HCT116 (cell line): Measurements from ENCODE around the gene SEL1L3. TPM values are rescaled to one million over a fixed set of nuclear protein-coding genes. Genes with fewer than 3 reads are reported as not detected.

Experiments used
- ATAC-seq: fragments of 200-7000 bp; cut with Tn5 transposase; 2 replicates; pipeline ENCODE4 v1.9.1; 2020; ENCODE audit warnings: mild to moderate bottlenecking, moderate library complexity
- BruUV-seq: library from RNA; stranded (reverse); fragments of 400-500 nt; replicated peaks from 2 replicates; lab custom pipeline; 2021; lab: Mats Ljungman, UMichigan
- CTCF ChIA-PET: fragments of 300-600 bp; sonication (Branson Sonifier 250); formaldehyde crosslinking; loops from one replicate; lab custom pipeline; 2021; ENCODE audit warnings: antibody characterized with exemption; lab: Charles Lee
- POLR2A ChIA-PET: fragments of 300-600, 350-600 bp; sonication (Branson Sonifier 250); formaldehyde crosslinking; loops from one replicate; lab custom pipeline; 2021; ENCODE audit warnings: antibody characterized with exemption; lab: Charles Lee
- RAD21 ChIA-PET, 2 experiments: fragments of 300-600 bp; sonication (Branson Sonifier 250); formaldehyde crosslinking; loops; one replicate each; lab custom pipeline; 2023; ENCODE audit warnings: low total read pairs in 2 of 2; ENCODE audit not compliant: uncharacterized antibody in 2 of 2, unreplicated experiment in 2 of 2, low non-redundant PET in 1 of 2; lab: Charles Lee
- DNase-seq: peaks from one replicate; pipeline ENCODE4 v3.0.0-alpha.2; 2010; ENCODE audit warnings: low read depth, low spot score
- H2AFZ ChIP-seq: fragments of 200-600 bp; shearing (Covaris generic), sonication (generic); 2 replicates; pipeline ENCODE4 v1.6.1; 2017; ENCODE audit warnings: low read depth, mixed run types, mixed read lengths, antibody characterized with exemption, low read length; ENCODE audit not compliant: poor library complexity, severe bottlenecking
- H3K27ac ChIP-seq: 2 replicates; pipeline ENCODE4 v1.5.1; 2012; ENCODE audit warnings: low read depth, low read length
- H3K27me3 ChIP-seq: fragments of 200-600 bp; sonication (generic); 2 replicates; pipeline ENCODE4 v1.6.1; 2016; ENCODE audit warnings: mixed run types, low read length, mixed read lengths; ENCODE audit not compliant: insufficient read depth
- H3K36me3 ChIP-seq, 2 experiments: fragments of 200-500 bp in 1 of 2; fragments of 200-600 bp in 1 of 2; sonication (Bioruptor generic) in 1 of 2; sonication (generic) in 1 of 2; 2 replicates each; pipeline versions ENCODE4 v1.5.1 to v1.6.1; 2014 to 2016; ENCODE audit warnings: low read length in 2 of 2, inconsistent platforms in 1 of 2, mixed read lengths in 1 of 2, mixed run types in 1 of 2; ENCODE audit not compliant: insufficient read depth in 2 of 2, control insufficient read depth in 1 of 2
- H3K4me1 ChIP-seq, 2 experiments: fragments of 200-600 bp in 1 of 2; sonication (generic) in 1 of 2; 2 replicates each; pipeline versions ENCODE4 v1.5.1 to v1.6.1; 2012 to 2017; ENCODE audit warnings: low read length in 2 of 2, inconsistent platforms in 1 of 2, mild to moderate bottlenecking in 1 of 2, mixed read lengths in 1 of 2, mixed run types in 1 of 2, moderate library complexity in 1 of 2; ENCODE audit not compliant: insufficient read depth in 2 of 2, control insufficient read depth in 1 of 2
- H3K4me2 ChIP-seq: fragments of 200-600 bp; sonication (generic); 2 replicates; pipeline ENCODE4 v1.6.1; 2017; ENCODE audit warnings: mixed run types, low read length, mixed read lengths
- H3K4me3 ChIP-seq, 2 experiments: fragments of 200-600 bp in 1 of 2; sonication (generic) in 1 of 2; replicated peaks in 1 of 2; 2 replicates each; pipeline ENCODE4 v1.5.1; 2011 to 2016; ENCODE audit warnings: low read length in 2 of 2, control low read depth in 1 of 2, low read depth in 1 of 2, mild to moderate bottlenecking in 1 of 2, mixed read lengths in 1 of 2, mixed run types in 1 of 2
- H3K79me2 ChIP-seq: fragments of 200-600 bp; sonication (generic); 2 replicates; pipeline ENCODE4 v1.6.1; 2017; ENCODE audit warnings: mild to moderate bottlenecking, mixed run types, low read length, moderate library complexity, mixed read lengths; ENCODE audit not compliant: insufficient read depth
- H3K9ac ChIP-seq: fragments of 200-600 bp; sonication (generic); 2 replicates; pipeline ENCODE4 v1.6.1; 2016; ENCODE audit warnings: low read length, mixed read lengths
- H3K9me2 ChIP-seq: fragments of 200-600 bp; sonication (generic), shearing (Covaris generic); 2 replicates; pipeline ENCODE4 v1.6.1; 2017; ENCODE audit warnings: mixed run types, mild to moderate bottlenecking, moderate library complexity; ENCODE audit not compliant: insufficient read depth
- H3K9me3 ChIP-seq, 2 experiments: fragments of 200-500 bp in 1 of 2; fragments of 200-600 bp in 1 of 2; sonication (Bioruptor generic) in 1 of 2; sonication (generic) in 1 of 2; 2 replicates each; pipeline ENCODE4 v1.6.1; 2014 to 2017; ENCODE audit warnings: low read length in 2 of 2, mixed read lengths in 2 of 2, inconsistent platforms in 1 of 2, low read depth in 1 of 2, mild to moderate bottlenecking in 1 of 2, mixed run types in 1 of 2, moderate library complexity in 1 of 2; ENCODE audit not compliant: control insufficient read depth in 1 of 2, insufficient read depth in 1 of 2
- H4K20me1 ChIP-seq: fragments of 200-600 bp; sonication (generic), shearing (Covaris generic); 2 replicates; pipeline ENCODE4 v1.6.1; 2017; ENCODE audit warnings: mixed run types, mild to moderate bottlenecking, moderate library complexity; ENCODE audit not compliant: insufficient read depth
- CBX3 ChIP-seq: IDR thresholded peaks from 2 replicates; pipeline ENCODE4 v1.6.1; 2012; ENCODE audit warnings: low read depth
- CEBPB ChIP-seq: IDR thresholded peaks from 2 replicates; pipeline ENCODE4 v1.6.1; 2012; ENCODE audit warnings: low read depth
- CTCF ChIP-seq, 3 experiments: fragments of 200-600 bp in 1 of 3; sonication (generic) in 1 of 3; IDR thresholded peaks in 2 of 3; conservative IDR thresholded peaks in 1 of 3; 2 replicates each; pipeline ENCODE4 v1.5.1; 2012 to 2017; ENCODE audit warnings: low read depth in 2 of 3, low read length in 2 of 3, antibody characterized with exemption in 1 of 3, borderline replicate concordance in 1 of 3, control low read depth in 1 of 3, mild to moderate bottlenecking in 1 of 3, mixed read lengths in 1 of 3, mixed run types in 1 of 3, moderate library complexity in 1 of 3; ENCODE audit not compliant: insufficient read depth in 1 of 3
- EGR1 ChIP-seq: IDR thresholded peaks from 2 replicates; pipeline ENCODE4 v1.6.1; 2012; ENCODE audit warnings: low read depth
- ELF1 ChIP-seq: IDR thresholded peaks from 2 replicates; pipeline ENCODE4 v1.6.1; 2012; ENCODE audit warnings: low read depth, borderline replicate concordance
- EZH2 ChIP-seq: fragments of 200-600 bp; sonication (generic); IDR thresholded peaks from 2 replicates; pipeline ENCODE4 v1.6.1; 2017; ENCODE audit warnings: antibody characterized with exemption, mixed run types
- EZH2phosphoT487 ChIP-seq: fragments of 200-600 bp; IDR thresholded peaks from 2 replicates; pipeline ENCODE4 v1.6.1; 2018; ENCODE audit warnings: antibody characterized with exemption, borderline replicate concordance
- FOSL1 ChIP-seq: IDR thresholded peaks from 2 replicates; pipeline ENCODE4 v1.6.1; 2012; ENCODE audit warnings: low read depth
- JUND ChIP-seq: IDR thresholded peaks from 2 replicates; pipeline ENCODE4 v1.6.1; 2012
- POLR2AphosphoS5 ChIP-seq: IDR thresholded peaks from 2 replicates; pipeline ENCODE4 v1.6.1; 2011; ENCODE audit warnings: mild to moderate bottlenecking, low read depth, low read length, moderate library complexity
- RAD21 ChIP-seq: IDR thresholded peaks from 2 replicates; pipeline ENCODE4 v1.6.1; 2012; ENCODE audit warnings: low read depth, mild to moderate bottlenecking
- SIN3A ChIP-seq: IDR thresholded peaks from 2 replicates; pipeline ENCODE4 v1.6.1; 2012; ENCODE audit warnings: low read depth
- TCF7L2 ChIP-seq: IDR thresholded peaks from 2 replicates; pipeline ENCODE4 v1.7.0; 2011; ENCODE audit warnings: borderline replicate concordance, inconsistent platforms; ENCODE audit not compliant: insufficient read depth, insufficient read length; ENCODE audit errors: extremely low read depth
- ZBTB33 ChIP-seq: IDR thresholded peaks from 2 replicates; pipeline ENCODE4 v1.6.1; 2011; ENCODE audit warnings: mild to moderate bottlenecking, low read length, moderate library complexity; ENCODE audit not compliant: insufficient replicate concordance; ENCODE audit errors: extremely low read depth
- ZFX ChIP-seq: fragments of 450-650 bp; IDR thresholded peaks from 2 replicates; pipeline ENCODE4 v1.6.1; 2017
- ZNF274 ChIP-seq: fragments of 200-500 bp; sonication (Bioruptor generic); IDR thresholded peaks from 2 replicates; pipeline ENCODE4 v1.6.1; 2014; ENCODE audit warnings: mild to moderate bottlenecking, low read depth, low read length, inconsistent platforms
- intact Hi-C: fragments of 100-400 bp; cut with micrococcal nuclease; formaldehyde crosslinking; loops from 2 replicates; pipeline ENCODE4 v1.10.0; 2022
- total RNA-seq: library from RNA; stranded (reverse); gene quantifications from one replicate; pipeline ENCODE4 v1.2.1, GENCODE V29; 2021; ENCODE audit not compliant: unreplicated experiment
- TF ChIP-seq, protein P1 (sequence below): IDR thresholded peaks from 2 replicates; pipeline ENCODE4 v1.6.1; 2012

The SEL1L3 gene
- total RNA-seq, 1 experiment from 2014 or later: 45.0 TPM

DNA sequence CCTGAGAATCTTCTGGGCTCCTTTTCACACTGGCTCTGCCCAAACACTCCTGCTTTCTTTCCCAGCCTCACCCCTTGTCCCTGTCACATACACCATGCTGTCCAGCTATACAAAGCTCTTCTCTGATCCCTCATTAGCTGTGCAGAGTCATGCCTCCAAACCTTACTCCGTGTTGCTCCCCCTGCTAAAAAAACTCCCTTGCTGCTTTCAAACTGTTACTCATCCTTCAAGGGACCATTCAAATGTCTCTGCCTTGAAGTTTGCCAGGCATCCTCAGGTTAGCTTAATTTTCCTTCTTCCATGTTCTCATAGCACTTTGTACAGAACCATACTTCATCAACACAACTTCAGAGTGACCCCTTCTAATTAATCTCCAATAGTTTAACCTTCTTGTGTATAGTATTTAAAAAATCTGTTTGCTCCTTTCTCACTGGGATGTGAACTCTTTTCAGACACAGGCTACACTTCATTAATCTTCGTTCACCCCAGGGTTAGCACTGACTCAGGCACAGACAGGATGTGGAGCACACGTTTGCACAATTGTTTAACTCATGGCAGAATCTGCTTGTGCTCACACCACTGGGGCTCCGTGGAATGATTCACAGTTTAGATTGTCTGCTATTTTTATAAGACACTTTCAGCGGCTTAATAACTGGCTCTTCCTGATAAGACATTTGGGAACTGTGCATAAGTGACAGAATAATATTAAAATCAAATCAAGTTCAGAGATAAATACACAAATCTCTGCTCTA, 21.4 kb upstream of the SEL1L3 start:
- Histone ChIP-seq H3K9me3 (no peaks in the 10 kb centered on the region), H3K27ac (no peak overlapping the region), H3K9me2 (no peaks in the 10 kb centered on the region), H3K4me3 (no peak overlapping the region), H3K9ac (no peak overlapping the region), H3K4me2 (no peak overlapping the region), H3K27me3 (no peaks in the 10 kb centered on the region), H3K36me3 (no peaks in the 10 kb centered on the region), H2AFZ (no peak overlapping the region), H3K79me2 (no peaks in the 10 kb centered on the region), H4K20me1 (no peaks in the 10 kb centered on the region), H3K4me1 (no peaks in the 10 kb centered on the region)
- BruUV-seq: no TSS peak
- ATAC-seq: no peak
- intact Hi-C loops: no loop called here
- TF ChIP-seq, protein P1, sequence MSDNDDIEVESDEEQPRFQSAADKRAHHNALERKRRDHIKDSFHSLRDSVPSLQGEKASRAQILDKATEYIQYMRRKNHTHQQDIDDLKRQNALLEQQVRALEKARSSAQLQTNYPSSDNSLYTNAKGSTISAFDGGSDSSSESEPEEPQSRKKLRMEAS: no peak
- TF ChIP-seq RAD21: no peak
- no peak for TF ChIP-seq EZH2phosphoT487
- TF ChIP-seq ZNF274: no peak
- TF ChIP-seq EZH2: no peak
- TF ChIP-seq CEBPB: no peak
- no peak for TF ChIP-seq ELF1
- TF ChIP-seq SIN3A: no peak
- no peak for TF ChIP-seq POLR2AphosphoS5
- no peak for TF ChIP-seq CTCF (IDR thresholded peaks at IDR 0.05 in 2 of 3, conservative IDR thresholded peaks at IDR 0.05 in 1 of 3; ENCODE audit: borderline replicate concordance in 1 of 3, insufficient read depth in 1 of 3, low read depth in 2 of 3, low read length in 2 of 3)
- no peak for TF ChIP-seq FOSL1
- TF ChIP-seq JUND: no peak
- no peak for TF ChIP-seq ZFX
- no peak for TF ChIP-seq TCF7L2
- no peak for TF ChIP-seq CBX3
- no peak for TF ChIP-seq ZBTB33
- no peak for TF ChIP-seq EGR1
- ChIA-PET RAD21 (no interaction called here), CTCF (no interaction called here), POLR2A (no interaction called here)
- no peak for DNase-seq
